HEK293T (cell line): Measurements from ENCODE around the gene RASSF8.

Source experiments
- ARNT ChIP-seq: fragments of 450-650 bp; IDR thresholded peaks from 2 replicates; pipeline ENCODE4 v1.6.1; 2017; ENCODE audit warnings: mild to moderate bottlenecking
- CTBP1 ChIP-seq: fragments of 450-650 bp; IDR thresholded peaks from 2 replicates; pipeline ENCODE4 v1.6.1; 2016; ENCODE audit warnings: borderline replicate concordance
- FOXA1 ChIP-seq: fragments of 450-650 bp; IDR thresholded peaks from 2 replicates; pipeline ENCODE4 v1.6.1; 2016; ENCODE audit warnings: mild to moderate bottlenecking
- FOXK2 ChIP-seq: fragments of 450-650 bp; IDR thresholded peaks from 2 replicates; pipeline ENCODE4 v1.6.1; 2016; ENCODE audit warnings: mild to moderate bottlenecking
- FOXM1 ChIP-seq: fragments of 450-650 bp; IDR thresholded peaks from 2 replicates; pipeline ENCODE4 v1.6.1; 2017; ENCODE audit warnings: mild to moderate bottlenecking, borderline replicate concordance
- NFRKB ChIP-seq: fragments of 450-650 bp; IDR thresholded peaks from 2 replicates; pipeline ENCODE4 v1.6.1; 2016; ENCODE audit warnings: mild to moderate bottlenecking, moderate library complexity
- SP1 ChIP-seq: fragments of 450-650 bp; IDR thresholded peaks from 2 replicates; pipeline ENCODE4 v1.6.1; 2017

- TF ChIP-seq FOXM1 = no peak
- no peak for TF ChIP-seq SP1
- no peak for TF ChIP-seq FOXA1
- TF ChIP-seq CTBP1 = no peak
- TF ChIP-seq FOXK2 = no peak
- TF ChIP-seq NFRKB = no peak
- no peak for TF ChIP-seq ARNT
Observed at GRCh38 chr12:26046906-26047305, 88.4 kb downstream of the RASSF8 start.
